Suprapubic skin (tissue), 4 donors: Measurements from ENCODE around the gene CALML3. TPM values are rescaled to one million over a fixed set of nuclear protein-coding genes. Genes with fewer than 3 reads are reported as not detected.

ENCODE experiments used
- DNase-seq, 2 donors: peaks; one replicate each; pipeline ENCODE4 v3.0.0-alpha.2; 2019; ENCODE audit warnings: low spot score in 2 of 2
- H3K27ac ChIP-seq: fragments of 200-600 bp; sonication (generic); one replicate; pipeline ENCODE4 v1.5.1; 2019
- H3K27me3 ChIP-seq: fragments of 200-600 bp; sonication (generic); one replicate; pipeline ENCODE4 v1.5.1; 2019
- H3K36me3 ChIP-seq: fragments of 200-600 bp; sonication (generic); one replicate; pipeline ENCODE4 v1.5.1; 2019
- H3K4me1 ChIP-seq: fragments of 200-600 bp; sonication (generic); one replicate; pipeline ENCODE4 v1.5.1; 2019
- H3K4me3 ChIP-seq: fragments of 200-600 bp; sonication (generic); one replicate; pipeline ENCODE4 v1.5.1; 2019; ENCODE audit warnings: mild to moderate bottlenecking
- H3K9me3 ChIP-seq: fragments of 200-600 bp; sonication (generic); one replicate; pipeline ENCODE4 v1.5.1; 2019
- CTCF ChIP-seq, 2 donors: fragments of 200-600 bp in 1 of 2; fragments of 450-650 bp in 1 of 2; sonication (generic) in 1 of 2; IDR thresholded peaks; one replicate each; pipeline ENCODE4 v1.5.1; 2016 to 2019; ENCODE audit warnings: antibody characterized with exemption in 2 of 2, mild to moderate bottlenecking in 1 of 2, moderate library complexity in 1 of 2
- EP300 ChIP-seq: sonication (generic); formaldehyde crosslinking; IDR thresholded peaks from one replicate; pipeline ENCODE4 v1.6.1; 2017; ENCODE audit warnings: antibody characterized with exemption
- POLR2A ChIP-seq, 2 donors: fragments of 450-650 bp; IDR thresholded peaks; one replicate each; pipeline ENCODE4 v1.6.1; 2017; ENCODE audit warnings: antibody characterized with exemption in 2 of 2, mild to moderate bottlenecking in 2 of 2, moderate library complexity in 2 of 2
- POLR2AphosphoS5 ChIP-seq, 3 donors: sonication (generic); formaldehyde crosslinking; IDR thresholded peaks; one replicate each; pipeline ENCODE4 v1.6.1; 2017; ENCODE audit warnings: antibody characterized with exemption in 3 of 3
- WGBS: methylation state at CpG from one replicate; pipeline ENCODE4 v1.1.5; 2018; 5-methylcytosine and 5-hydroxymethylcytosine counted together
- total RNA-seq, 4 donors: library from RNA; depleted of rRNA; stranded (reverse); fragments of >200 nt; gene quantifications; one replicate each; pipeline ENCODE4 v1.1.0, GENCODE V29; 2016

CALML3 gene
- total RNA-seq, 4 donors from 2014 or later: 27.4 to 296 (median 105) TPM

GRCh38 chr10:5575482-5576153, 50.9 kb downstream of the CALML3 start:
- WGBS: 81% methylated on average over 17 of the region's 23 CpGs
- Histone ChIP-seq H3K9me3 (no peaks in the 10 kb centered on the region), H3K36me3 (no peaks in the 10 kb centered on the region), H3K27ac (no peak overlapping the region), H3K27me3 (no peaks in the 10 kb centered on the region), H3K4me3 (no peak overlapping the region), H3K4me1 (peaks cover 17% of the 10 kb centered on the region)
- TF ChIP-seq EP300: no peak
- no peak for TF ChIP-seq CTCF (IDR thresholded peaks at IDR 0.05)
- no peak for TF ChIP-seq POLR2A (IDR thresholded peaks at IDR 0.05)
- TF ChIP-seq POLR2AphosphoS5 (IDR thresholded peaks at IDR 0.05): no peak
- DNase-seq: peak in 1 of 2 donors; percentile 62

- Histone ChIP-seq H3K4me1 (peaks cover 17% of the 10 kb centered on the region), H3K36me3 (no peaks in the 10 kb centered on the region), H3K27ac (no peak overlapping the region), H3K4me3 (no peak overlapping the region), H3K27me3 (no peaks in the 10 kb centered on the region), H3K9me3 (no peaks in the 10 kb centered on the region)
- TF ChIP-seq CTCF (IDR thresholded peaks at IDR 0.05) (no peak), POLR2AphosphoS5 (IDR thresholded peaks at IDR 0.05) (no peak), EP300 (no peak), POLR2A (IDR thresholded peaks at IDR 0.05) (no peak)
- WGBS: 97% methylated on average over 4 of the region's 4 CpGs
- DNase-seq: no peak
Observed at GRCh38 chr10:5576154-5576748, 51.5 kb downstream of the CALML3 start.

Other genes starting within 250 kb of the CALML3 start
- gene UCN3, start 160.0 kb upstream of the CALML3 start, total RNA-seq: not detected
- gene TUBAL3, start 120.1 kb upstream of the CALML3 start, total RNA-seq: 1 to 10 TPM in 1 of 4 donors, under 1 TPM in 1, not detected in 2; 0.36 to 1.7 TPM
- gene NET1, start 112.4 kb upstream of the CALML3 start, total RNA-seq: 10 to 100 TPM; 69.9 to 92.8 (median 76.2) TPM
- gene CALML5, start 25.4 kb upstream of the CALML3 start, total RNA-seq: 1,000 to 10,000 TPM in 3 of 4 donors, 100 to 1,000 TPM in 1; 429 to 3,135 (median 2,230) TPM
- 10 to 100 TPM; 11.6 to 18.6 (median 16.5) TPM for gene ASB13, start 141.6 kb downstream of the CALML3 start, total RNA-seq
- gene TASOR2, start 159.9 kb downstream of the CALML3 start, total RNA-seq: 10 to 100 TPM; 49.8 to 78.3 (median 59.9) TPM